K562 (cell line): Measurements from ENCODE around the gene PLEKHN1. TPM values are rescaled to one million over a fixed set of nuclear protein-coding genes. Genes with fewer than 3 reads are reported as not detected.

ENCODE experiments used
- BDP1 ChIP-seq: IDR thresholded peaks from 3 replicates; pipeline ENCODE4 v1.6.1; 2011; ENCODE audit not compliant: insufficient read length, insufficient read depth
- CBFA2T2 ChIP-seq: fragments of 450-650 bp; conservative IDR thresholded peaks from 2 replicates; pipeline ENCODE4 v1.6.1; 2017; ENCODE audit warnings: mild to moderate bottlenecking
- CBX1 ChIP-seq: sonication (generic); IDR thresholded peaks from 2 replicates; pipeline ENCODE4 v1.6.1; 2016; ENCODE audit warnings: antibody characterized with exemption, low read depth, mild to moderate bottlenecking
- CGGBP1 ChIP-seq: fragments of 250-450 bp; sonication (Bioruptor Pico); IDR thresholded peaks from 2 replicates; pipeline ENCODE4 v1.9.0; 2021; ENCODE audit warnings: mild to moderate bottlenecking
- HMG20A ChIP-seq: fragments of 450-650 bp; formaldehyde crosslinking; conservative IDR thresholded peaks from 2 replicates; pipeline ENCODE4 v1.4.0; 2020; ENCODE audit warnings: mild to moderate bottlenecking, mixed read lengths
- KDM4B ChIP-seq, 2 experiments: fragments of 450-650 bp in 1 of 2; sonication (generic) in 1 of 2; IDR thresholded peaks; 2 replicates each; pipeline ENCODE4 v1.6.1; 2016 to 2017; ENCODE audit warnings: borderline replicate concordance in 2 of 2, antibody characterized with exemption in 1 of 2, low read depth in 1 of 2, mild to moderate bottlenecking in 1 of 2
- LEF1 ChIP-seq: fragments of 450-650 bp; IDR thresholded peaks from 2 replicates; pipeline ENCODE4 v1.6.1; 2016; ENCODE audit warnings: mild to moderate bottlenecking
- MAZ ChIP-seq, 2 experiments: fragments of 450-650 bp in 1 of 2; sonication (generic) in 1 of 2; formaldehyde crosslinking; IDR thresholded peaks in 1 of 2; conservative IDR thresholded peaks in 1 of 2; 2 replicates each; pipeline versions ENCODE4 v1.4.0 to v1.5.0; 2020; ENCODE audit warnings: mild to moderate bottlenecking in 1 of 2, missing genetic modification reagents in 1 of 2
- MECOM ChIP-seq: fragments of 250-450 bp; sonication (Bioruptor Pico); IDR thresholded peaks from 2 replicates; pipeline ENCODE4 v1.8.0; 2022; ENCODE audit warnings: inconsistent platforms
- PTRF ChIP-seq: fragments of 450-650 bp; IDR thresholded peaks from 2 replicates; pipeline ENCODE4 v1.6.1; 2016; ENCODE audit warnings: mild to moderate bottlenecking, missing genetic modification characterization, missing compliant biosample characterization
- RBM17 ChIP-seq: fragments of 200-400 bp; formaldehyde crosslinking; IDR thresholded peaks from 2 replicates; pipeline ENCODE4 v1.6.1; 2017; ENCODE audit warnings: low read depth, mild to moderate bottlenecking, low read length, borderline replicate concordance
- SIX5 ChIP-seq, 2 experiments: IDR thresholded peaks; 2 replicates each; pipeline ENCODE4 v1.6.1; 2011; ENCODE audit warnings: low read length in 2 of 2, borderline replicate concordance in 1 of 2, low read depth in 1 of 2, mild to moderate bottlenecking in 1 of 2, moderate library complexity in 1 of 2; ENCODE audit not compliant: insufficient read depth in 1 of 2
- SRF ChIP-seq, 2 experiments: fragments of 250-450, 450-650 bp in 1 of 2; sonication (Bioruptor Pico) in 1 of 2; sonication (generic) in 1 of 2; formaldehyde crosslinking; IDR thresholded peaks; 2 replicates each; pipeline versions ENCODE4 v1.5.0 to v1.5.1; 2020 to 2022; ENCODE audit warnings: mild to moderate bottlenecking in 1 of 2, missing genetic modification reagents in 1 of 2
- ZNF143 ChIP-seq: sonication (generic); formaldehyde crosslinking; IDR thresholded peaks from 2 replicates; pipeline ENCODE4 v1.9.0; 2022; ENCODE audit warnings: mild to moderate bottlenecking, missing genetic modification reagents
- ZNF253 ChIP-seq: fragments of 250-450 bp; sonication (Bioruptor Pico); conservative IDR thresholded peaks from 2 replicates; pipeline ENCODE4 v1.6.1; 2021; ENCODE audit warnings: mild to moderate bottlenecking
- ZNF316 ChIP-seq: fragments of 450-650 bp; IDR thresholded peaks from 2 replicates; pipeline ENCODE4 v1.6.1; 2016
- polyA plus RNA-seq, 8 experiments: library from polyadenylated mRNA; depleted of rRNA in 4 of 8; stranded (reverse) in 5 of 8; unstranded in 3 of 8; fragments of >200 nt; fragmentation: Nextera tagmentation in 2 of 8; fragmentation: Illumina TruSeq in 1 of 8; extraction: Ambion mirVana in 2 of 8; extraction: Trizol in 1 of 8; gene quantifications; 2 replicates each; pipeline versions ENCODE4 v1.2.1 to v1.2.3, GENCODE V29; 2011 to 2014; ENCODE audit warnings: inconsistent platforms in 1 of 8, missing spikeins in 1 of 8
- total RNA-seq, 7 experiments: library from RNA; depleted of rRNA in 6 of 7; stranded (reverse); fragments of >200 nt in 6 of 7; fragmentation: Illumina TruSeq in 2 of 7; extraction: Trizol in 2 of 7; gene quantifications; 2 replicates each; pipeline versions ENCODE4 v1.2.1 to v1.2.3, GENCODE V29; 2011 to 2021; ENCODE audit warnings: low replicate concordance in 1 of 7
- TF ChIP-seq, protein P1 (sequence below): fragments of 250-450 bp; sonication (Bioruptor Pico); IDR thresholded peaks from 2 replicates; pipeline ENCODE4 v1.4.0; 2020
- TF ChIP-seq, protein P2 (sequence below): IDR thresholded peaks from 2 replicates; pipeline ENCODE4 v1.6.1; 2011; ENCODE audit not compliant: insufficient read length; ENCODE audit errors: extremely low read depth
- TF ChIP-seq, protein P3 (sequence below): fragments of 250-450 bp; sonication (Bioruptor Pico); IDR thresholded peaks from 2 replicates; pipeline ENCODE4 v1.5.1; 2021; ENCODE audit warnings: mild to moderate bottlenecking
- TF ChIP-seq, protein P4 (sequence below): IDR thresholded peaks from 2 replicates; pipeline ENCODE4 v1.6.1; 2016; ENCODE audit warnings: missing genetic modification characterization, missing compliant biosample characterization
- TF ChIP-seq, protein P5 (sequence below): sonication (generic); formaldehyde crosslinking; IDR thresholded peaks from 2 replicates; pipeline ENCODE4 v1.8.0; 2022; ENCODE audit warnings: missing genetic modification reagents, mild to moderate bottlenecking, borderline replicate concordance

Gene PLEKHN1
- total and polyA plus RNA-seq, 9 of the 15 experiments (the other 6 are each of a cell fraction or from before 2014, with no cell fraction given), result 0.07 to 1.5 (median 0.13) TPM; not detected in 2

GRCh38 chr1:1004780-1005697 lies 38.8 kb downstream of the PLEKHN1 start (continued):
- TF ChIP-seq MECOM (peak; percentile 73; the same call in 1 of the 2 replicates), CBX1 (no peak), PTRF (0 out of 2 replicates have a peak, but pooled peaks have one; percentile 55), RBM17 (no peak), ZNF253 (CRISPR knock-in tag) (no peak), SRF (CRISPR knock-in tag; IDR thresholded peaks at IDR 0.05) (no peak), KDM4B (IDR thresholded peaks at IDR 0.05; ENCODE audit: borderline replicate concordance in 2 of 2, low read depth in 1 of 2) (no peak), ZNF316 (no peak), CBFA2T2 (peak; percentile 81), ZNF143 (CRISPR knock-in tag) (no peak), BDP1 (no peak), CGGBP1 (CRISPR knock-in tag) (no peak), LEF1 (peak; percentile 91), HMG20A (no peak), SIX5 (IDR thresholded peaks at IDR 0.05; ENCODE audit: borderline replicate concordance in 1 of 2, insufficient read depth in 1 of 2, low read depth in 1 of 2, low read length in 2 of 2) (no peak), MAZ (CRISPR knock-in tag; conservative IDR thresholded peaks at IDR 0.05 in 1 of 2, IDR thresholded peaks at IDR 0.05 in 1 of 2) (peak in 1 of 2 experiments; percentile 78; a peak in 1 of 4 replicates)
- TF ChIP-seq, protein P1, sequence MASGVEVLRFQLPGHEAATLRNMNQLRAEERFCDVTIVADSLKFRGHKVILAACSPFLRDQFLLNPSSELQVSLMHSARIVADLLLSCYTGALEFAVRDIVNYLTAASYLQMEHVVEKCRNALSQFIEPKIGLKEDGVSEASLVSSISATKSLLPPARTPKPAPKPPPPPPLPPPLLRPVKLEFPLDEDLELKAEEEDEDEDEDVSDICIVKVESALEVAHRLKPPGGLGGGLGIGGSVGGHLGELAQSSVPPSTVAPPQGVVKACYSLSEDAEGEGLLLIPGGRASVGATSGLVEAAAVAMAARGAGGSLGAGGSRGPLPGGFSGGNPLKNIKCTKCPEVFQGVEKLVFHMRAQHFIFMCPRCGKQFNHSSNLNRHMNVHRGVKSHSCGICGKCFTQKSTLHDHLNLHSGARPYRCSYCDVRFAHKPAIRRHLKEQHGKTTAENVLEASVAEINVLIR, result no peak
- TF ChIP-seq, protein P2, sequence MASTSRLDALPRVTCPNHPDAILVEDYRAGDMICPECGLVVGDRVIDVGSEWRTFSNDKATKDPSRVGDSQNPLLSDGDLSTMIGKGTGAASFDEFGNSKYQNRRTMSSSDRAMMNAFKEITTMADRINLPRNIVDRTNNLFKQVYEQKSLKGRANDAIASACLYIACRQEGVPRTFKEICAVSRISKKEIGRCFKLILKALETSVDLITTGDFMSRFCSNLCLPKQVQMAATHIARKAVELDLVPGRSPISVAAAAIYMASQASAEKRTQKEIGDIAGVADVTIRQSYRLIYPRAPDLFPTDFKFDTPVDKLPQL, result no peak
- TF ChIP-seq, protein P3, sequence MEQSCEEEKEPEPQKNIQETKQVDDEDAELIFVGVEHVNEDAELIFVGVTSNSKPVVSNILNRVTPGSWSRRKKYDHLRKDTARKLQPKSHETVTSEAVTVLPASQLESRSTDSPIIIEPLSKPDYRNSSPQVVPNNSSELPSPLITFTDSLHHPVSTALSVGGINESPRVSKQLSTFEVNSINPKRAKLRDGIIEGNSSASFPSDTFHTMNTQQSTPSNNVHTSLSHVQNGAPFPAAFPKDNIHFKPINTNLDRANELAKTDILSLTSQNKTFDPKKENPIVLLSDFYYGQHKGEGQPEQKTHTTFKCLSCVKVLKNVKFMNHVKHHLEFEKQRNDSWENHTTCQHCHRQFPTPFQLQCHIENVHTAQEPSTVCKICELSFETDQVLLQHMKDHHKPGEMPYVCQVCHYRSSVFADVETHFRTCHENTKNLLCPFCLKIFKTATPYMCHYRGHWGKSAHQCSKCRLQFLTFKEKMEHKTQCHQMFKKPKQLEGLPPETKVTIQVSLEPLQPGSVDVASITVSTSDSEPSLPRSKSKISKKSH (CRISPR knock-in tag), result no peak
- TF ChIP-seq, protein P4, sequence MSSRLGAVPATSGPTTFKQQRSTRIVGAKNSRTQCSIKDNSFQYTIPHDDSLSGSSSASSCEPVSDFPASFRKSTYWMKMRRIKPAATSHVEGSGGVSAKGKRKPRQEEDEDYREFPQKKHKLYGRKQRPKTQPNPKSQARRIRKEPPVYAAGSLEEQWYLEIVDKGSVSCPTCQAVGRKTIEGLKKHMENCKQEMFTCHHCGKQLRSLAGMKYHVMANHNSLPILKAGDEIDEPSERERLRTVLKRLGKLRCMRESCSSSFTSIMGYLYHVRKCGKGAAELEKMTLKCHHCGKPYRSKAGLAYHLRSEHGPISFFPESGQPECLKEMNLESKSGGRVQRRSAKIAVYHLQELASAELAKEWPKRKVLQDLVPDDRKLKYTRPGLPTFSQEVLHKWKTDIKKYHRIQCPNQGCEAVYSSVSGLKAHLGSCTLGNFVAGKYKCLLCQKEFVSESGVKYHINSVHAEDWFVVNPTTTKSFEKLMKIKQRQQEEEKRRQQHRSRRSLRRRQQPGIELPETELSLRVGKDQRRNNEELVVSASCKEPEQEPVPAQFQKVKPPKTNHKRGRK (tag), result no peak
- TF ChIP-seq, protein P5, sequence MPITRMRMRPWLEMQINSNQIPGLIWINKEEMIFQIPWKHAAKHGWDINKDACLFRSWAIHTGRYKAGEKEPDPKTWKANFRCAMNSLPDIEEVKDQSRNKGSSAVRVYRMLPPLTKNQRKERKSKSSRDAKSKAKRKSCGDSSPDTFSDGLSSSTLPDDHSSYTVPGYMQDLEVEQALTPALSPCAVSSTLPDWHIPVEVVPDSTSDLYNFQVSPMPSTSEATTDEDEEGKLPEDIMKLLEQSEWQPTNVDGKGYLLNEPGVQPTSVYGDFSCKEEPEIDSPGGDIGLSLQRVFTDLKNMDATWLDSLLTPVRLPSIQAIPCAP, result no peak
